Liver (tissue), 3 donors: ENCODE results near the gene TOLLIP.
"Not testable (repeated sequence)": the region's sequence is repeated elsewhere in the genome, so short reads cannot be mapped to it uniquely, and the experiment has no call there.

Experiments
- CTCF ChIP-seq: fragments of 150-350 bp; IDR thresholded peaks from 2 replicates; pipeline ENCODE4 v1.5.1; 2017; ENCODE audit warnings: improper control_type of control experiment, low read depth, low read length; ENCODE audit not compliant: missing input control
- EGR1 ChIP-seq, 2 donors: IDR thresholded peaks; 2 replicates each; pipeline ENCODE4 v1.6.1; 2016 to 2018; ENCODE audit warnings: antibody characterized with exemption in 2 of 2, low read depth in 2 of 2
- HNF4G ChIP-seq: IDR thresholded peaks from 2 replicates; pipeline ENCODE4 v1.6.1; 2016; ENCODE audit warnings: antibody characterized with exemption
- JUND ChIP-seq, 2 donors: IDR thresholded peaks; 2 replicates each; pipeline ENCODE4 v1.6.1; 2016; ENCODE audit warnings: antibody characterized with exemption in 2 of 2
- MAX ChIP-seq: IDR thresholded peaks from 2 replicates; pipeline ENCODE4 v1.6.1; 2016; ENCODE audit warnings: antibody characterized with exemption
- RAD21 ChIP-seq, 2 donors: IDR thresholded peaks; 2 replicates each; pipeline ENCODE4 v1.6.1; 2016; ENCODE audit warnings: antibody characterized with exemption in 2 of 2, mild to moderate bottlenecking in 2 of 2
- REST ChIP-seq: IDR thresholded peaks from 2 replicates; pipeline ENCODE4 v1.6.1; 2016; ENCODE audit warnings: antibody characterized with exemption, mild to moderate bottlenecking
- RXRA ChIP-seq, 2 donors: IDR thresholded peaks; 2 replicates each; pipeline ENCODE4 v1.6.1; 2017 to 2018; ENCODE audit warnings: antibody characterized with exemption in 2 of 2, mild to moderate bottlenecking in 1 of 2
- TAF1 ChIP-seq: conservative IDR thresholded peaks from 2 replicates; pipeline ENCODE4 v1.6.1; 2016; ENCODE audit warnings: antibody characterized with exemption, mild to moderate bottlenecking
- YY1 ChIP-seq: IDR thresholded peaks from 2 replicates; pipeline ENCODE4 v1.6.1; 2016; ENCODE audit warnings: antibody characterized with exemption, mild to moderate bottlenecking
- TF ChIP-seq, protein P1 (sequence below): IDR thresholded peaks from 2 replicates; pipeline ENCODE4 v1.6.1; 2016; ENCODE audit warnings: antibody characterized with exemption
- TF ChIP-seq, protein P2 (sequence below): IDR thresholded peaks from 2 replicates; pipeline ENCODE4 v1.6.1; 2016; ENCODE audit warnings: antibody characterized with exemption
- donor health status: healthy.
- donor health status: healthy.

- TF ChIP-seq CTCF; TAF1; EGR1 (IDR thresholded peaks at IDR 0.05; ENCODE audit: low read depth in 2 of 2); RAD21 (IDR thresholded peaks at IDR 0.05); JUND (IDR thresholded peaks at IDR 0.05); REST; HNF4G; MAX; RXRA (IDR thresholded peaks at IDR 0.05); YY1: not testable (repeated sequence)
- TF ChIP-seq, protein P1, sequence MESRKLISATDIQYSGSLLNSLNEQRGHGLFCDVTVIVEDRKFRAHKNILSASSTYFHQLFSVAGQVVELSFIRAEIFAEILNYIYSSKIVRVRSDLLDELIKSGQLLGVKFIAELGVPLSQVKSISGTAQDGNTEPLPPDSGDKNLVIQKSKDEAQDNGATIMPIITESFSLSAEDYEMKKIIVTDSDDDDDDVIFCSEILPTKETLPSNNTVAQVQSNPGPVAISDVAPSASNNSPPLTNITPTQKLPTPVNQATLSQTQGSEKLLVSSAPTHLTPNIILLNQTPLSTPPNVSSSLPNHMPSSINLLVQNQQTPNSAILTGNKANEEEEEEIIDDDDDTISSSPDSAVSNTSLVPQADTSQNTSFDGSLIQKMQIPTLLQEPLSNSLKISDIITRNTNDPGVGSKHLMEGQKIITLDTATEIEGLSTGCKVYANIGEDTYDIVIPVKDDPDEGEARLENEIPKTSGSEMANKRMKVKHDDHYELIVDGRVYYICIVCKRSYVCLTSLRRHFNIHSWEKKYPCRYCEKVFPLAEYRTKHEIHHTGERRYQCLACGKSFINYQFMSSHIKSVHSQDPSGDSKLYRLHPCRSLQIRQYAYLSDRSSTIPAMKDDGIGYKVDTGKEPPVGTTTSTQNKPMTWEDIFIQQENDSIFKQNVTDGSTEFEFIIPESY: not testable (repeated sequence)
- TF ChIP-seq, protein P2, sequence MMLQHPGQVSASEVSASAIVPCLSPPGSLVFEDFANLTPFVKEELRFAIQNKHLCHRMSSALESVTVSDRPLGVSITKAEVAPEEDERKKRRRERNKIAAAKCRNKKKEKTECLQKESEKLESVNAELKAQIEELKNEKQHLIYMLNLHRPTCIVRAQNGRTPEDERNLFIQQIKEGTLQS: not testable (repeated sequence)
These were observed 63.7 kb downstream of the TOLLIP start for GRCh38 chr11:1245717-1246116.
